B cell (primary cell): ENCODE measurements around the gene GLI1. TPM values are rescaled to one million over a fixed set of nuclear protein-coding genes. Genes with fewer than 3 reads are reported as not detected.

Source experiments
- ATAC-seq: fragments of 200-7000 bp; cut with Tn5 transposase; one replicate; pipeline ENCODE4 v1.10.0; 2021; ENCODE audit warnings: low read depth, mild to moderate bottlenecking, moderate number of reproducible peaks, moderate library complexity
- CTCF ChIA-PET: fragments of 350-600 bp; sonication (Branson Sonifier 250); formaldehyde crosslinking; loops from one replicate; lab custom pipeline; 2021; ENCODE audit warnings: antibody characterized with exemption, inconsistent platforms; lab: Charles Lee
- POLR2A ChIA-PET: fragments of 350-600 bp; sonication (Branson Sonifier 250); formaldehyde crosslinking; loops from one replicate; lab custom pipeline; 2021; ENCODE audit warnings: antibody characterized with exemption; lab: Charles Lee
- DNase-seq: peaks from one replicate; pipeline ENCODE4 v3.0.0; 2013
- H2AFZ ChIP-seq: 2 replicates; pipeline ENCODE4 v1.6.1; 2012; ENCODE audit warnings: mild to moderate bottlenecking, low read depth, low read length; ENCODE audit not compliant: insufficient read depth, poor library complexity, severe bottlenecking
- H3K27ac ChIP-seq, 2 donors: 1 replicate in 1 of 2; 2 replicates in 1 of 2; pipeline ENCODE4 v1.5.1; 2012 to 2013; ENCODE audit warnings: low read length in 2 of 2, mild to moderate bottlenecking in 2 of 2, moderate library complexity in 1 of 2
- H3K27me3 ChIP-seq, 4 experiments: fragments of 200-600 bp in 1 of 4; sonication (generic) in 1 of 4; replicated peaks in 1 of 4; 1 replicate in 2 of 4; 2 replicates in 2 of 4; pipeline versions ENCODE4 v1.6.1 to v1.7.0; 2013 to 2016; ENCODE audit warnings: low read length in 3 of 4, mild to moderate bottlenecking in 2 of 4, mixed read lengths in 1 of 4, moderate library complexity in 1 of 4; ENCODE audit not compliant: insufficient read depth in 4 of 4, control insufficient read depth in 3 of 4; ENCODE audit errors: control extremely low read depth in 1 of 4
- H3K36me3 ChIP-seq, 2 experiments: replicated peaks in 1 of 2; 1 replicate in 1 of 2; 2 replicates in 1 of 2; pipeline versions ENCODE4 v1.6.1 to v1.7.1; 2013; ENCODE audit warnings: low read length in 1 of 2; ENCODE audit not compliant: insufficient read depth in 2 of 2, control insufficient read depth in 1 of 2; ENCODE audit errors: control extremely low read depth in 1 of 2, extremely low read depth in 1 of 2
- H3K4me1 ChIP-seq, 2 donors: fragments of 200-600 bp in 1 of 2; sonication (generic) in 1 of 2; 1 replicate in 1 of 2; 2 replicates in 1 of 2; pipeline versions ENCODE4 v1.5.1 to v1.6.1; 2013 to 2017; ENCODE audit warnings: low read length in 2 of 2; ENCODE audit not compliant: control insufficient read depth in 2 of 2, insufficient read depth in 2 of 2
- H3K4me2 ChIP-seq: replicated peaks from 2 replicates; pipeline ENCODE3; 2012; ENCODE audit warnings: mild to moderate bottlenecking, low read depth, low read length; ENCODE audit not compliant: poor library complexity, severe bottlenecking
- H3K4me3 ChIP-seq, 5 experiments: fragments of 200-600 bp in 1 of 5; sonication (generic) in 1 of 5; 1 replicate in 3 of 5; 2 replicates in 2 of 5; pipeline versions ENCODE4 v1.5.1 to v1.7.0; 2011 to 2016; ENCODE audit warnings: low read length in 4 of 5, mild to moderate bottlenecking in 4 of 5, low read depth in 2 of 5, control low read depth in 1 of 5, moderate library complexity in 1 of 5; ENCODE audit not compliant: insufficient read depth in 1 of 5; ENCODE audit errors: control extremely low read depth in 1 of 5, extremely low read depth in 1 of 5
- H3K79me2 ChIP-seq: fragments of 200-600 bp; sonication (generic); one replicate; pipeline ENCODE4 v1.6.0; 2016; ENCODE audit warnings: low read length; ENCODE audit not compliant: control insufficient read depth, insufficient read depth
- H3K9ac ChIP-seq: fragments of 200-600 bp; sonication (generic); 2 replicates; pipeline ENCODE4 v1.6.1; 2017; ENCODE audit warnings: mild to moderate bottlenecking, low read length, moderate library complexity
- H3K9me3 ChIP-seq, 3 donors: one replicate each; pipeline versions ENCODE4 v1.6.1 to v1.7.1; 2013; ENCODE audit warnings: low read length in 2 of 3; ENCODE audit not compliant: control insufficient read depth in 2 of 3, insufficient read depth in 1 of 3; ENCODE audit errors: control extremely low read depth in 1 of 3
- H4K20me1 ChIP-seq: 2 replicates; pipeline ENCODE4 v1.6.0; 2012; ENCODE audit warnings: mild to moderate bottlenecking, low read length; ENCODE audit not compliant: insufficient read depth, control insufficient read depth, poor library complexity, severe bottlenecking
- H3K27ac Mint-ChIP-seq: one replicate; pipeline ENCODE4 v1.8.0; 2021; ENCODE audit warnings: mixed read lengths
- H3K27me3 Mint-ChIP-seq: one replicate; pipeline ENCODE4 v1.8.0; 2021; ENCODE audit warnings: mixed read lengths
- H3K4me1 Mint-ChIP-seq: one replicate; pipeline ENCODE4 v1.8.0; 2021; ENCODE audit warnings: mixed read lengths
- H3K4me3 Mint-ChIP-seq: one replicate; pipeline ENCODE4 v1.8.0; 2021; ENCODE audit warnings: mixed read lengths
- H3K9me3 Mint-ChIP-seq: one replicate; pipeline ENCODE4 v1.8.0; 2022; ENCODE audit warnings: mixed read lengths; ENCODE audit not compliant: insufficient read depth
- CTCF ChIP-seq: fragments of 200-600 bp; IDR thresholded peaks from one replicate; pipeline ENCODE4 v1.8.0; 2022; ENCODE audit warnings: antibody characterized with exemption, mild to moderate bottlenecking
- EZH2 ChIP-seq: IDR thresholded peaks from 2 replicates; pipeline ENCODE4 v1.6.1; 2012; ENCODE audit warnings: borderline replicate concordance, low read depth, mild to moderate bottlenecking, moderate library complexity, low read length; ENCODE audit not compliant: insufficient read depth, poor library complexity, severe bottlenecking
- WGBS: methylation state at CpG from one replicate; pipeline ENCODE4 v1.1.5; 2013; ENCODE audit warnings: missing lambda C conversion rate; ENCODE audit not compliant: insufficient coverage; 5-methylcytosine and 5-hydroxymethylcytosine counted together
- intact Hi-C: fragments of 100-400 bp; cut with micrococcal nuclease; formaldehyde crosslinking; loops from one replicate; pipeline ENCODE4 v1.10.0; 2022
- polyA plus RNA-seq: library from polyadenylated mRNA; depleted of rRNA; stranded (reverse); fragments of >200 nt; gene quantifications from 2 replicates; pipeline ENCODE4 v1.2.3, GENCODE V29; 2012
- total RNA-seq, 2 donors: library from RNA; stranded (reverse); fragments of 120-200 nt in 1 of 2; gene quantifications; 1 replicate in 1 of 2; 2 replicates in 1 of 2; pipeline versions ENCODE4 v1.2.3 to v1.2.4, GENCODE V29; 2013 to 2022

The GLI1 gene
- total and polyA plus RNA-seq, 2 donors (not counting 1 experiment from before 2014, with no cell fraction given) = 4.1 to 5.4 TPM

- Histone ChIP-seq H3K79me2 (no peaks in the 10 kb centered on the region), H3K4me2 (no peak overlapping the region), H3K4me1 (no peaks in the 10 kb centered on the region), H3K9ac (no peak overlapping the region), H3K27me3 (no peaks in the 10 kb centered on the region), H3K27ac (no peak overlapping the region), H4K20me1 (no peaks in the 10 kb centered on the region), H3K9me3 (no peaks in the 10 kb centered on the region), H3K36me3 (no peaks in the 10 kb centered on the region), H2AFZ (no peak overlapping the region), H3K4me3 (no peak overlapping the region)
- DNase-seq = no peak
- no peak overlapping the region for H3K4me3 Mint-ChIP-seq
- intact Hi-C loops = no loop called here
- ChIA-PET CTCF (interaction anchor here (0.6 to 0.7 kb wide), 3 partner anchors 9 to 187 kb away, joined by 4 to 5 read pairs (median 4); no protein-coding TSS in a partner anchor), POLR2A (no interaction called here)
- peaks cover 4% of the 10 kb centered on the region for H3K27me3 Mint-ChIP-seq
- peaks cover 2% of the 10 kb centered on the region for H3K4me1 Mint-ChIP-seq
- H3K27ac Mint-ChIP-seq = no peak overlapping the region
- no peak for TF ChIP-seq CTCF
- TF ChIP-seq EZH2 = no peak
- H3K9me3 Mint-ChIP-seq = no peaks in the 10 kb centered on the region
- no CpG with 5 or more reads among the region's 2 CpGs for WGBS
- no peak for ATAC-seq
Observed at GRCh38 chr12:57448669-57449068, 10.9 kb upstream of the GLI1 start.

GRCh38 chr12:57449375-57449774 lies 10.2 kb upstream of the GLI1 start:
- Histone ChIP-seq H3K27me3 (no peaks in the 10 kb centered on the region), H3K36me3 (no peaks in the 10 kb centered on the region), H3K79me2 (no peaks in the 10 kb centered on the region), H4K20me1 (no peaks in the 10 kb centered on the region), H3K9me3 (no peaks in the 10 kb centered on the region), H3K9ac (no peak overlapping the region), H3K4me2 (no peak overlapping the region), H3K27ac (no peak overlapping the region), H2AFZ (no peak overlapping the region), H3K4me3 (no peak overlapping the region), H3K4me1 (no peaks in the 10 kb centered on the region)
- 98% methylated on average over 7 of the region's 7 CpGs for WGBS
- ATAC-seq (no peak), DNase-seq (no peak)
- ChIA-PET CTCF (interaction anchor here (0.7 kb wide), 2 partner anchors 9 to 14 kb away, joined by 3 to 4 read pairs; no protein-coding TSS in a partner anchor), POLR2A (no interaction called here)
- no peak overlapping the region for H3K4me3 Mint-ChIP-seq
- H3K9me3 Mint-ChIP-seq = no peaks in the 10 kb centered on the region
- H3K27ac Mint-ChIP-seq = no peak overlapping the region
- intact Hi-C loops = no loop called here
- TF ChIP-seq EZH2 = no peak
- no peak for TF ChIP-seq CTCF
- H3K27me3 Mint-ChIP-seq = peaks cover 4% of the 10 kb centered on the region
- peaks cover 2% of the 10 kb centered on the region for H3K4me1 Mint-ChIP-seq
